ENCODE measurements around the gene FBN2.
A peak's percentile ranks its signal among the peaks of the same experiment; 100 is the strongest.

DNA sequence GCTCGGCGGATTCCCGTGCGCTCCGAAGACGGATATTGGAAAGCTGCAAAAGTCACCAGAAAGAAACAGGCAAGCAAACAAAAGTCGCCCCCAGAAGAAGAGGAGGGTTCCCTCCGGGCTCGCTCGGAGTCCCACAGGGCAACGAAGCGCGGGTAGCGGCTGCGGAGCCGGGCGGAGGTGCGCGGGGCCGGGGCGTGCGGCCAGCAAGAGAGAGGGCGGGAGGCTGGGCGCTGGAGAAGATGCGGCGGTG is at the start of gene FBN2:
- TF ChIP-seq, protein P1, sequence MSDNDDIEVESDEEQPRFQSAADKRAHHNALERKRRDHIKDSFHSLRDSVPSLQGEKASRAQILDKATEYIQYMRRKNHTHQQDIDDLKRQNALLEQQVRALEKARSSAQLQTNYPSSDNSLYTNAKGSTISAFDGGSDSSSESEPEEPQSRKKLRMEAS (IDR thresholded peaks at IDR 0.05), result no peak; the same call in 1 of the 2 replicates
- TF ChIP-seq USF1 (IDR thresholded peaks at IDR 0.05) (no peak), REST (IDR thresholded peaks at IDR 0.05; ENCODE audit: low read depth) (no peak), TAF1 (IDR thresholded peaks at IDR 0.05; ENCODE audit: low read depth) (peak; percentile 85), RAD21 (IDR thresholded peaks at IDR 0.05; ENCODE audit: low read depth) (no peak), EGR1 (IDR thresholded peaks at IDR 0.05) (no peak), ZBTB7A (IDR thresholded peaks at IDR 0.05; ENCODE audit: low read depth) (no peak), EP300 (IDR thresholded peaks at IDR 0.05; ENCODE audit: borderline replicate concordance) (no peak), CREB1 (IDR thresholded peaks at IDR 0.05; ENCODE audit: low read depth) (no peak), NFIC (IDR thresholded peaks at IDR 0.05) (no peak), CEBPB (IDR thresholded peaks at IDR 0.05) (no peak), FOXM1 (IDR thresholded peaks at IDR 0.05; ENCODE audit: borderline replicate concordance, low read depth) (no peak)
